GM12865 (cell line): Measurements from ENCODE around the gene SEPTIN3.

Source experiments
- DNase-seq: peaks from one replicate; pipeline ENCODE4 v3.0.0; 2010; ENCODE audit warnings: low read depth
- H3K4me3 ChIP-seq: 2 replicates; pipeline ENCODE4 v1.5.1; 2011; ENCODE audit warnings: mild to moderate bottlenecking, low read depth, low read length, control low read depth
- CTCF ChIP-seq: IDR thresholded peaks from 2 replicates; pipeline ENCODE4 v1.5.1; 2011; ENCODE audit warnings: low read length, control low read depth, low read depth, inconsistent platforms; ENCODE audit not compliant: insufficient read depth; ENCODE audit errors: missing control alignments

Gene SEPTIN3

GRCh38 chr22:41983513-41984405, 14.5 kb downstream of the SEPTIN3 start:
- H3K4me3 ChIP-seq, result no peak overlapping the region
- no peak for DNase-seq

GRCh38 chr22:41987276-41987675, 18.0 kb downstream of the SEPTIN3 start:
- no peak for DNase-seq
- no peak for TF ChIP-seq CTCF
- H3K4me3 ChIP-seq, result no peak overlapping the region

More at GRCh38 chr22:41983513-41984405, 14.5 kb downstream of the SEPTIN3 start:
- no peak for TF ChIP-seq CTCF

GRCh38 chr22:41989246-41989645, 20.0 kb downstream of the SEPTIN3 start:
- DNase-seq, result no peak
- TF ChIP-seq CTCF, result no peak
- no peak overlapping the region for H3K4me3 ChIP-seq

GRCh38 chr22:41991111-41991510, 21.9 kb downstream of the SEPTIN3 start:
- DNase-seq, result no peak
- no peak overlapping the region for H3K4me3 ChIP-seq
- TF ChIP-seq CTCF, result no peak

- no peak for TF ChIP-seq CTCF
- H3K4me3 ChIP-seq, result no peak overlapping the region
- no peak for DNase-seq
These were observed 23.3 kb downstream of the SEPTIN3 start for GRCh38 chr22:41992496-41992895.

GRCh38 chr22:41995211-41995610, 26.0 kb downstream of the SEPTIN3 start:
- H3K4me3 ChIP-seq, result no peak overlapping the region
- DNase-seq, result peak; percentile 57
- TF ChIP-seq CTCF, result no peak
